WTC11 (cell line): ENCODE results near the gene CARD6. TPM values are rescaled to one million over a fixed set of nuclear protein-coding genes. Genes with fewer than 3 reads are reported as not detected.

Experiments
- total RNA-seq: library from RNA; stranded (reverse); gene quantifications from 3 replicates; pipeline ENCODE4 v1.2.3, GENCODE V29; 2021

The CARD6 gene
- total RNA-seq, 1 experiment from 2014 or later: 0.24 TPM

Other genes starting within 250 kb of the CARD6 start
- 0.92 to 3.1 TPM (median 0.96 TPM) in 3 replicates for gene PTGER4, start 161.5 kb upstream of the CARD6 start, total RNA-seq
- 9.2 to 10.7 TPM (median 10.6 TPM) in 3 replicates for gene TTC33, start 85.4 kb upstream of the CARD6 start, total RNA-seq
- gene PRKAA1, start 43.0 kb upstream of the CARD6 start, total RNA-seq: 27.9 to 31.2 TPM (median 30.2 TPM) in 3 replicates
- 1,405 to 1,592 TPM (median 1,505 TPM) in 3 replicates for gene RPL37, start 6.1 kb upstream of the CARD6 start, total RNA-seq
- gene C7, start 68.1 kb downstream of the CARD6 start, total RNA-seq: 1.4 to 4.5 TPM (median 1.4 TPM) in 3 replicates
- not detected in 3 replicates for gene MROH2B, start 230.0 kb downstream of the CARD6 start, total RNA-seq